Breast epithelium (tissue), 4 donors: Measurements from ENCODE around the gene TPCN2. TPM values are rescaled to one million over a fixed set of nuclear protein-coding genes. Genes with fewer than 3 reads are reported as not detected.

Experiments
- DNase-seq, 2 donors: peaks; one replicate each; pipeline ENCODE4 v3.0.0-alpha.2; 2019; ENCODE audit warnings: low spot score in 2 of 2
- H3K27ac ChIP-seq, 2 donors: fragments of 200-600 bp; sonication (generic) in 1 of 2; one replicate each; pipeline ENCODE4 v1.5.1; 2016 to 2019; ENCODE audit warnings: mild to moderate bottlenecking in 1 of 2
- H3K27me3 ChIP-seq, 2 donors: fragments of 200-600 bp; sonication (generic) in 1 of 2; one replicate each; pipeline versions ENCODE4 v1.5.1 to v1.6.0; 2017 to 2019; ENCODE audit warnings: control low read depth in 1 of 2, mild to moderate bottlenecking in 1 of 2
- H3K36me3 ChIP-seq: fragments of 200-600 bp; one replicate; pipeline ENCODE4 v1.5.1; 2019
- H3K4me1 ChIP-seq, 2 donors: fragments of 200-600 bp; sonication (generic); one replicate each; pipeline ENCODE4 v1.5.1; 2016 to 2019; ENCODE audit warnings: control low read depth in 1 of 2
- H3K4me3 ChIP-seq, 3 donors: fragments of 200-600 bp; sonication (generic); 1 replicate in 2 of 3; 2 replicates in 1 of 3; pipeline ENCODE4 v1.5.1; 2016 to 2019; ENCODE audit warnings: mild to moderate bottlenecking in 3 of 3, moderate library complexity in 2 of 3
- H3K9me3 ChIP-seq, 2 donors: fragments of 200-600 bp; sonication (generic) in 1 of 2; one replicate each; pipeline ENCODE4 v1.5.1; 2016 to 2019; ENCODE audit warnings: control low read depth in 1 of 2
- CTCF ChIP-seq, 3 donors: fragments of 450-650 bp; IDR thresholded peaks; one replicate each; pipeline ENCODE4 v1.5.1; 2016 to 2017; ENCODE audit warnings: antibody characterized with exemption in 3 of 3, mild to moderate bottlenecking in 3 of 3, moderate library complexity in 3 of 3
- POLR2A ChIP-seq: fragments of 450-650 bp; IDR thresholded peaks from one replicate; pipeline ENCODE4 v1.6.1; 2016; ENCODE audit warnings: antibody characterized with exemption, mild to moderate bottlenecking, moderate library complexity
- POLR2AphosphoS5 ChIP-seq, 3 donors: sonication (generic); formaldehyde crosslinking; IDR thresholded peaks; one replicate each; pipeline ENCODE4 v1.6.1; 2017; ENCODE audit warnings: antibody characterized with exemption in 3 of 3
- intact Hi-C: fragments of 100-400 bp; cut with DNase I; formaldehyde crosslinking; loops from one replicate; pipeline ENCODE4 v1.15.1; 2023; ENCODE audit warnings: low total_unique reads
- total RNA-seq, 3 donors: library from RNA; depleted of rRNA; stranded (reverse); fragments of >200 nt; gene quantifications; one replicate each; pipeline ENCODE4 v1.1.0, GENCODE V29; 2016

Gene TPCN2
- total RNA-seq, 3 donors from 2014 or later: 13.0 to 18.0 (median 13.8) TPM

DNA sequence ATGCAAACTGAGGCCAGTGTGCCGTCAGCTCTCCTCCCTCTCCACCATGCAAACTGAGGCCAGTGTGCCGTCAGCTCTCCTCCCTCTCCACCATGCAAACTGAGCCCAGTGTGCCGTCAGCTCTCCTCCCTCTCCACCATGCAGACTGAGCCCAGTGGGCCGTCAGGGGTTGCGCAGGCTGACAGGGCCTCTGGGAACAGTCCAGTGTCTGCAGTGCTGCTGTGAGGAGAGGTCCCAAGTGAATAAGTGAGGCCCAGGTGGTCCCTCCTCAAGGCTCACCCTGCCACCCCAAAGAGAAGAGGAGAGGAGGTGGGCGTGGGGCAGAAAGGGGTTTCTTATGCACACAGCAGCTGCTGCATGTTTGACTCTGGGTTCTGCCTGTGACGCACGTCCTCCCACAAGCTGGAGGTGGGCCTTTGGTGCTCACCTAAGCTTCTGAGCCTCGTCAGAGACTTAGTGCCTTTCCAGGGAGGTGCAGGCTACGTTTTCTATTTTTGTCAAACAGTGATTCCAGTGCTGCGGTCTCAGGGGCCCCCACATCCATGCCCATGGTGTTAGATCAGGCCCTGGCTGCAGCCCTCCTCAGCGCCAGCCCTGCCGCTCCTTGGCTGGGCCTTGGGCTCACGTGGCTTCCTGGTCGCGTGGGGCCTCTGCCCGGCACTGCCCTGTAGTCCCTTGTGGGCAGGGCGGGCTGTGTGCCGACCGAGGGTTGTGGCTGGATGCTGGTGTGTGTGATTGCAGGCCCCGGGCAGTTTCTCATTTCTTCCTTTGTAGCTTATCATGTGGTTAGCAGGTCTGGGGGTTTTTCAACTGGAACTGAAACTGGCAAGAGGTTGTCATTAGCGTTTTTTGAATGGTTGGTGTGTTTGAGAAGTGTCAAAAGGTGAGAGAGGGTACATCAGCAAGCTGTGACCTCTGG, 7.1 kb downstream of the TPCN2 start:
- peak in 1 of 2 donors; percentile 27 for DNase-seq
- Histone ChIP-seq H3K4me1 (no peaks in the 10 kb centered on the region), H3K9me3 (no peaks in the 10 kb centered on the region), H3K27me3 (no peaks in the 10 kb centered on the region), H3K27ac (no peak overlapping the region), H3K36me3 (no peaks in the 10 kb centered on the region), H3K4me3 (no peak overlapping the region)
- TF ChIP-seq POLR2AphosphoS5 (IDR thresholded peaks at IDR 0.05): no peak
- no peak for TF ChIP-seq CTCF (IDR thresholded peaks at IDR 0.05)
- TF ChIP-seq POLR2A: no peak
- intact Hi-C loops: no loop called here

DNA sequence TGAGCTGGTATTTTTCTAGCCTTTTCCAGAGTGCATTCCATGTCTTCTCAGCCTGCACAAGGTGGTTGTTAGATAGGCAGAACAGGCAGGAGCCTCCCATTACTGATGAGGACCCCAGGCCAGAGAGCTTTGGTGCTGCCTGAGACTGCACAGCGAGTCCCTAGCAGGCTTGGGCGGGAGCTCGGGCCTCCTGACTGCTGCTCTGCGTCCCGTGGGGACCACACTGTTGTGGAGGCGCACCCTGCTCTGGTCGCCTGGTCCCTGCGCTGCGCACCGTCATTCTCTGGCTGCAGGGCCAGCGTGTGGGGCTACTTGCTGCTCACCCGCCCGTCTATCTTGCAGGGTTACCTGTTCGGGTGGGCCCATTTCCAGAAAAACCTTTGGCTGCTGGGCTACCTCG, 8.5 kb downstream of the TPCN2 start:
- intact Hi-C loops: no loop called here

DNA sequence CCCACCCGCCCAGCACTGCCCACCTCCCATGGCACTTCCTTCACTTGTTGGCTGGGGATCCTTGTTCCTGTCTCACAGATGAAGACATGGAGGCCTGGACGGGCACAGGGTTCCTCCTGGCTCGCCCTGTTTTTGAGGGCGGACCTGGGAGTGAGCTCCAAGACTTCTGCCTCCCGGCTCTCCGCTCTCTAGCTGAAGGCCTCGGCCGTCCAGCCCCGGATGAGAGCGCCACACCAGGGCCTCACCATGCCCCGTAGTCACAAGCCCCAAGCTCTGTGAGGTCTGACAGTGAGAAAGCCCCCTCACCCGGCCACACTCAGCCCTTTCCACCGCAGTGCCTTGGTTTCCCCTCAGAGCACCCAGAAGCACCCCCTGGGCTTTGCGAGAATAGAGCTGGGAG, 9.1 kb downstream of the TPCN2 start:
- H3K9me3 ChIP-seq: no peaks in the 10 kb centered on the region
- no peaks in the 10 kb centered on the region for H3K27me3 ChIP-seq
- no peaks in the 10 kb centered on the region for H3K36me3 ChIP-seq
- no peak for DNase-seq
- no peak overlapping the region for H3K27ac ChIP-seq
- H3K4me3 ChIP-seq: no peak overlapping the region
- no peaks in the 10 kb centered on the region for H3K4me1 ChIP-seq
- no peak for TF ChIP-seq POLR2AphosphoS5 (IDR thresholded peaks at IDR 0.05)
- TF ChIP-seq POLR2A: no peak
- TF ChIP-seq CTCF (IDR thresholded peaks at IDR 0.05): no peak
- intact Hi-C loops: no loop called here

More for the DNA sequence above, 8.5 kb downstream of the TPCN2 start:
- no peak for DNase-seq
- Histone ChIP-seq H3K27ac (no peak overlapping the region), H3K4me3 (no peak overlapping the region), H3K36me3 (no peaks in the 10 kb centered on the region), H3K9me3 (no peaks in the 10 kb centered on the region), H3K27me3 (no peaks in the 10 kb centered on the region), H3K4me1 (no peaks in the 10 kb centered on the region)
- TF ChIP-seq CTCF (IDR thresholded peaks at IDR 0.05) (no peak), POLR2A (no peak), POLR2AphosphoS5 (IDR thresholded peaks at IDR 0.05) (no peak)

DNA sequence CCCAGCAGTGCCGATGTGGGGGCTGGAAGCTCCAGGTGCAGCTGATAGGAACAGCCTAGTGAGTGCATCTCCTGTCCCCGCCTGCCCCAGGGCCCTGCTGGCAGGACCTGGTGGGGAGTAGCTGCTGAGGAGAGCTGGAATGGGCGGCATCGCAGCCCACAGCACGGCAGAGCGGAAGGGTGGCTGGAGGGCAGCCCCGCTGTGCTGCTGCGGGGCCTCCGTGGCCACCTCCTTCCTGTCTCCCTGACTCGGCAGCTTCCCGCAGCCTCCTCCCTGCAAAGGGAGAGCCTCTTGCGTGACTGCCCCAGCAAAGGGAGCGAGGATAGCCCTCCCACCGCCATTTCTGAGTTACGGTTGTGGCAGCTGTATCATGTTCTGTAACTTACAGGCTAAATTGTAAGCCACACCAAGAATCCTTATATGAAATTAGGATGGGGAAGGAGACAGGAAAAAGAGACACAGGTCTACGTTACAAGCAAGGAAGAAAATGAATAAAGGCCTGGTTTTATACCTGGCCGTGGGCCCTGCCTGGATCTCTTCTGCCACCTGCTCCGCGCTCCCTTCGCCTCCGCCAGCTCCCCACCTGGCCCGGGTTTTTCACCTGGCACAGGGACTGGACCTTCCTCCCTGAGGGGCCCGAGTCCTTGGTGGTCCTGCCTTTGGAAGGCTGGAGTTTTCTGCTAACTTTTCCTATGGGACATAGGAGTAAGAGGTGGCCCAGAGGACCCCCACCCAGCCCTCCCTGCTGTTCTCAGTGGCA, 10.0 kb downstream of the TPCN2 start:
- DNase-seq: no peak
- Histone ChIP-seq H3K4me1 (no peaks in the 10 kb centered on the region), H3K36me3 (no peaks in the 10 kb centered on the region), H3K27ac (no peak overlapping the region), H3K27me3 (no peaks in the 10 kb centered on the region), H3K9me3 (no peaks in the 10 kb centered on the region), H3K4me3 (no peak overlapping the region)
- intact Hi-C loops: no loop called here
- no peak for TF ChIP-seq POLR2AphosphoS5 (IDR thresholded peaks at IDR 0.05)
- no peak for TF ChIP-seq POLR2A
- TF ChIP-seq CTCF (IDR thresholded peaks at IDR 0.05): no peak

- no peaks in the 10 kb centered on the region for H3K36me3 ChIP-seq
- H3K4me1 ChIP-seq: no peaks in the 10 kb centered on the region
Measured at GRCh38 chr11:69059429-69059828, 10.7 kb downstream of the TPCN2 start.

More at GRCh38 chr11:69059429-69059828, 10.7 kb downstream of the TPCN2 start:
- H3K27me3 ChIP-seq: no peaks in the 10 kb centered on the region
- H3K27ac ChIP-seq: no peak overlapping the region
- TF ChIP-seq POLR2A: no peak
- no peak for TF ChIP-seq CTCF (IDR thresholded peaks at IDR 0.05)
- TF ChIP-seq POLR2AphosphoS5 (IDR thresholded peaks at IDR 0.05): no peak
- intact Hi-C loops: no loop called here
- DNase-seq: no peak
- H3K4me3 ChIP-seq: no peak overlapping the region
- no peaks in the 10 kb centered on the region for H3K9me3 ChIP-seq
